Endodermal cell (in vitro differentiated cells): ENCODE measurements around the gene ACTL8. TPM values are rescaled to one million over a fixed set of nuclear protein-coding genes. Genes with fewer than 3 reads are reported as not detected.

ENCODE experiments used
- DNase-seq: peaks from one replicate; pipeline ENCODE4 v3.0.0-alpha.2; 2017
- H3K27ac ChIP-seq: 2 replicates; pipeline ENCODE4 v1.5.1; 2013; ENCODE audit warnings: mild to moderate bottlenecking, low read depth, low read length, moderate library complexity
- H3K27me3 ChIP-seq: 2 replicates; pipeline ENCODE4 v1.6.1; 2013; ENCODE audit warnings: mild to moderate bottlenecking, low read length, moderate library complexity; ENCODE audit not compliant: insufficient read depth, control insufficient read depth, poor library complexity, severe bottlenecking
- H3K36me3 ChIP-seq: 2 replicates; pipeline ENCODE4 v1.7.0; 2013; ENCODE audit warnings: mild to moderate bottlenecking, low read length, moderate library complexity; ENCODE audit not compliant: control insufficient read depth, insufficient read depth
- H3K4me1 ChIP-seq: one replicate; pipeline ENCODE4 v1.7.0; 2013; ENCODE audit warnings: low read length; ENCODE audit not compliant: control insufficient read depth, insufficient read depth
- H3K4me3 ChIP-seq: 2 replicates; pipeline ENCODE4 v1.5.1; 2013; ENCODE audit warnings: mild to moderate bottlenecking, low read length, moderate library complexity
- H3K9ac ChIP-seq: 2 replicates; pipeline ENCODE4 v1.6.1; 2013; ENCODE audit warnings: mild to moderate bottlenecking, low read length, moderate library complexity; ENCODE audit not compliant: poor library complexity, severe bottlenecking; ENCODE audit errors: extremely low read depth
- H3K9me3 ChIP-seq: 2 replicates; pipeline ENCODE4 v1.6.1; 2013; ENCODE audit warnings: mild to moderate bottlenecking, low read length, moderate library complexity; ENCODE audit not compliant: control insufficient read depth
- H3K27ac Mint-ChIP-seq: 2 replicates; pipeline ENCODE4 v1.8.0; 2020; ENCODE audit warnings: mixed read lengths
- H3K27me3 Mint-ChIP-seq: 2 replicates; pipeline ENCODE4 v1.8.0; 2021; ENCODE audit warnings: mild to moderate bottlenecking, mixed read lengths; ENCODE audit not compliant: insufficient read depth
- H3K36me3 Mint-ChIP-seq: 2 replicates; pipeline ENCODE4 v1.8.0; 2020; ENCODE audit warnings: low read depth, mixed read lengths
- H3K4me1 Mint-ChIP-seq: 2 replicates; pipeline ENCODE4 v1.8.0; 2020; ENCODE audit warnings: mixed read lengths
- H3K4me3 Mint-ChIP-seq: 2 replicates; pipeline ENCODE4 v1.8.0; 2020; ENCODE audit warnings: mild to moderate bottlenecking, moderate library complexity, mixed read lengths
- H3K9me3 Mint-ChIP-seq: 2 replicates; pipeline ENCODE4 v1.8.0; 2020; ENCODE audit warnings: mild to moderate bottlenecking, mixed read lengths
- WGBS, 2 experiments: methylation state at CpG; one replicate each; pipeline versions ENCODE4 v1.1.5 to v1.1.7; 2013; ENCODE audit warnings: missing lambda C conversion rate in 2 of 2, mixed read lengths in 1 of 2; ENCODE audit not compliant: insufficient coverage in 1 of 2, insufficient read length in 1 of 2; 5-methylcytosine and 5-hydroxymethylcytosine counted together
- total RNA-seq, 2 donors: library from RNA; stranded (reverse); fragmentation: NEBNext Ultra II Directional in 1 of 2; extraction: Animal tissue kit (Norgen Biotek cat#: 25700) in 1 of 2; gene quantifications; 2 replicates in 1 of 2; 3 replicates in 1 of 2; pipeline ENCODE4 v1.2.1, GENCODE V29; 2021
- TF ChIP-seq, protein P1 (sequence below): fragments of 200-600 bp; sonication (generic); conservative IDR thresholded peaks from 2 replicates; pipeline ENCODE4 v1.5.0; 2021; ENCODE audit warnings: antibody characterized with exemption, mild to moderate bottlenecking

ACTL8 gene
- total RNA-seq, 2 donors from 2014 or later: not detected

DNA sequence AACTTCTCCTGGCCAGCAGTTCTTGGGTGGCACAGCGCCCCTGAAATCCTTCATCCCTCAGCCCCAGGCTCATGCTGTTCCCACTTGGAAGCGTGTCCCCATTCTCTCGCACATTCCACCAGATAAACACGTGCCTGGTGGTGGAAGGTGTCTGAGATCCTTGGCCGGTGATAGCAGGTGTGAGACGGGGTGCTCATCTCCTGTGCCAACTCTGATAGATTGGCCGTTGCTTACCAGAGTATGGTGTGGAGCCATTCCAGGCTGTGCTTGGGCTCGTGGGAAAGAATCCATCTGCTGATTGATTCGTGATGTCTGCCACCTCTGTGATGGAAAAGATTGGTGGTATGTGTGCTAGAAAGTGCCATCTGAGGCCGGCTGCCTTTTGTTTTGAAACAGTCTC lies 22.2 kb downstream of the ACTL8 start:
- Histone ChIP-seq H3K27me3 (no peaks in the 10 kb centered on the region), H3K9me3 (no peaks in the 10 kb centered on the region), H3K27ac (no peak overlapping the region), H3K4me1 (no peaks in the 10 kb centered on the region), H3K4me3 (no peak overlapping the region), H3K36me3 (no peaks in the 10 kb centered on the region), H3K9ac (no peak overlapping the region)
- Mint-ChIP-seq H3K4me1 (no peaks in the 10 kb centered on the region), H3K27ac (no peak overlapping the region), H3K9me3 (no peaks in the 10 kb centered on the region), H3K27me3 (peaks cover 4% of the 10 kb centered on the region), H3K36me3 (no peaks in the 10 kb centered on the region), H3K4me3 (no peak overlapping the region)
- TF ChIP-seq, protein P1, sequence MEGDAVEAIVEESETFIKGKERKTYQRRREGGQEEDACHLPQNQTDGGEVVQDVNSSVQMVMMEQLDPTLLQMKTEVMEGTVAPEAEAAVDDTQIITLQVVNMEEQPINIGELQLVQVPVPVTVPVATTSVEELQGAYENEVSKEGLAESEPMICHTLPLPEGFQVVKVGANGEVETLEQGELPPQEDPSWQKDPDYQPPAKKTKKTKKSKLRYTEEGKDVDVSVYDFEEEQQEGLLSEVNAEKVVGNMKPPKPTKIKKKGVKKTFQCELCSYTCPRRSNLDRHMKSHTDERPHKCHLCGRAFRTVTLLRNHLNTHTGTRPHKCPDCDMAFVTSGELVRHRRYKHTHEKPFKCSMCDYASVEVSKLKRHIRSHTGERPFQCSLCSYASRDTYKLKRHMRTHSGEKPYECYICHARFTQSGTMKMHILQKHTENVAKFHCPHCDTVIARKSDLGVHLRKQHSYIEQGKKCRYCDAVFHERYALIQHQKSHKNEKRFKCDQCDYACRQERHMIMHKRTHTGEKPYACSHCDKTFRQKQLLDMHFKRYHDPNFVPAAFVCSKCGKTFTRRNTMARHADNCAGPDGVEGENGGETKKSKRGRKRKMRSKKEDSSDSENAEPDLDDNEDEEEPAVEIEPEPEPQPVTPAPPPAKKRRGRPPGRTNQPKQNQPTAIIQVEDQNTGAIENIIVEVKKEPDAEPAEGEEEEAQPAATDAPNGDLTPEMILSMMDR: no peak
- 91% methylated on average over 7 to 10 of the region's 10 CpGs for WGBS, 2 experiments
- DNase-seq: peak; percentile 50

DNA sequence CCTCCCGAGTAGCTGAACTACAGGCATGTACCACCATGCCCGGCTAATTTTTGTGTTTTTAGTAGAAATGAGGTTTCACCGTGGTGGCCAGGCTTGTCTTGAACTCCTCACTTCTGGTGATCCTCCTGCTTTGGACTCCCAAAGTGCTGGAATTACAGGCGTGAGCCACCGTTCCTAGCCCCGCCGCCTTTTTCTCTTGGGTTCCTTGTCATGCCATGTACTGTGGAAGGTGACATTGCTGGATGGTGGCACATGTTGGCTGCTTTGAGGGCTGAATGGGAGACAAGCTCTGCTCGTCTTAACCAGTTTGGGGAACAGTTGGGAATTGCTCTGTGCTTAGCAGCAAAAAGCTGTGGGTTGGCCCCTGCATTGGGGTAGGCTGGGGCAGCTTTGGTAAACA lies 22.7 kb downstream of the ACTL8 start:
- Histone ChIP-seq H3K9me3 (no peaks in the 10 kb centered on the region), H3K27ac (no peak overlapping the region), H3K27me3 (no peaks in the 10 kb centered on the region), H3K4me1 (no peaks in the 10 kb centered on the region), H3K4me3 (no peak overlapping the region), H3K36me3 (no peaks in the 10 kb centered on the region), H3K9ac (no peak overlapping the region)
- DNase-seq: no peak
- TF ChIP-seq, protein P1: no peak
- Mint-ChIP-seq H3K4me1 (no peaks in the 10 kb centered on the region), H3K9me3 (no peaks in the 10 kb centered on the region), H3K27ac (no peak overlapping the region), H3K36me3 (no peaks in the 10 kb centered on the region), H3K27me3 (peaks cover 4% of the 10 kb centered on the region), H3K4me3 (no peak overlapping the region)
- 93 to 97% methylated on average over 5 to 8 of the region's 8 CpGs for WGBS, 2 experiments

DNA sequence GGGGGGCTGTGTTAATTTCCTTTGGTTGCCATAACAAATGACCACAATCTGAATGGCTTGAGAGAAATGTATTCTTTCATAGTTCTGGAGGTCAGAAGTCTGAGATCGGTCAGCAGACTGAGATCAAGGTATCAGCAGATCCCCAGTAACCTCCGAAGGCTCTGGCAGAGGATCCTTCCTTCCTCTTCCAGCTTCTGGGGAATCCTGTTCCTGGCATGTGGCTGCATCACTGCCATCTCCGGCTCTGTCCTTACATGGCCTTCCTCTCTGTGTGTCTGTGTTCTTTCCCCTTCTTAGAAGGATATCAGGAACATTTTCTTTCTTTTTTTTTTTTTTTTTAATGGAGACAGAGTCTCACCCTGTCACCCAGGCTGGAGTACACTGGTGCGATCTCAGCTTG lies 25.8 kb downstream of the ACTL8 start:
- H3K27me3 ChIP-seq: no peaks in the 10 kb centered on the region
- no peak overlapping the region for H3K9ac ChIP-seq
- H3K27ac Mint-ChIP-seq: no peak overlapping the region
- WGBS, 2 experiments: 95% methylated on average over 3 to 4 of the region's 4 CpGs
- TF ChIP-seq, protein P1: no peak
- no peaks in the 10 kb centered on the region for H3K4me1 ChIP-seq
- H3K9me3 ChIP-seq: no peaks in the 10 kb centered on the region
- no peaks in the 10 kb centered on the region for H3K36me3 ChIP-seq
- no peak overlapping the region for H3K4me3 ChIP-seq
- no peaks in the 10 kb centered on the region for H3K4me1 Mint-ChIP-seq
- no peaks in the 10 kb centered on the region for H3K36me3 Mint-ChIP-seq
- H3K27me3 Mint-ChIP-seq: peaks cover under 1% of the 10 kb centered on the region
- H3K27ac ChIP-seq: no peak overlapping the region
- DNase-seq: no peak
- no peaks in the 10 kb centered on the region for H3K9me3 Mint-ChIP-seq
- no peak overlapping the region for H3K4me3 Mint-ChIP-seq
